Adrenal gland (tissue), 12 donors: ENCODE results near the gene NAA50. TPM values are rescaled to one million over a fixed set of nuclear protein-coding genes. Genes with fewer than 3 reads are reported as not detected.
A peak's percentile ranks its signal among the peaks of the same experiment; 100 is the strongest.

ENCODE experiments used
- DNase-seq, 7 donors: peaks; one replicate each; pipeline ENCODE4 v3.0.0-alpha.2; 2019 to 2020
- H3K27ac ChIP-seq, 5 donors: fragments of 200-600 bp; sonication (generic) in 4 of 5; 1 replicate in 3 of 5; 2 replicates in 2 of 5; pipeline versions ENCODE4 v1.5.1 to v1.8.0; 2016 to 2020; ENCODE audit warnings: mild to moderate bottlenecking in 1 of 5
- H3K27me3 ChIP-seq: fragments of 200-600 bp; 2 replicates; pipeline ENCODE4 v1.8.0; 2021
- H3K36me3 ChIP-seq, 2 donors: fragments of 200-600 bp; replicated peaks in 1 of 2; 1 replicate in 1 of 2; 2 replicates in 1 of 2; pipeline versions ENCODE4 v1.5.1 to v1.8.0; 2018 to 2022
- H3K4me1 ChIP-seq, 2 donors: fragments of 200-600 bp; replicated peaks in 1 of 2; 1 replicate in 1 of 2; 2 replicates in 1 of 2; pipeline versions ENCODE4 v1.5.1 to v1.8.0; 2018 to 2021
- H3K4me3 ChIP-seq, 4 donors: fragments of 200-600 bp; sonication (generic) in 3 of 4; one replicate each; pipeline ENCODE4 v1.5.1; 2016 to 2018
- H3K9me3 ChIP-seq, 3 donors: fragments of 200-600 bp; sonication (generic) in 1 of 3; replicated peaks in 1 of 3; 1 replicate in 2 of 3; 2 replicates in 1 of 3; pipeline versions ENCODE4 v1.5.1 to v1.8.0; 2016 to 2021
- POLR2A ChIP-seq, 2 donors: fragments of 450-650 bp; IDR thresholded peaks; one replicate each; pipeline ENCODE4 v1.6.1; 2017; ENCODE audit warnings: antibody characterized with exemption in 2 of 2, mild to moderate bottlenecking in 2 of 2, moderate library complexity in 1 of 2
- WGBS, 4 donors: extraction: QIAGEN DNeasy Blood & Tissue Kit in 2 of 4; methylation state at CpG; one replicate each; pipeline versions ENCODE4 v1.1.5 to v1.1.7; 2013 to 2017; 5-methylcytosine and 5-hydroxymethylcytosine counted together
- intact Hi-C, 2 donors: fragments of 100-400 bp; cut with DNase I; formaldehyde crosslinking; loops; one replicate each; pipeline versions ENCODE4 v1.14.1 to v1.15.0; 2022 to 2023
- polyA plus RNA-seq, 3 donors: library from polyadenylated mRNA; stranded (reverse); fragments of 200-250 nt in 2 of 3; fragments of 350-450 nt in 1 of 3; fragmentation: Illumina TruSeq in 1 of 3; extraction: RNeasy Lipid Tissue Mini Kit (QIAGEN cat#74804) in 1 of 3; gene quantifications; one replicate each; pipeline ENCODE4 v1.2.3, GENCODE V29; 2013 to 2014
- total RNA-seq, 9 donors: library from RNA; depleted of rRNA in 4 of 9; stranded (reverse); fragments of >200 nt in 4 of 9; fragments of 120-200 nt in 1 of 9; fragmentation: NEBNext Ultra II Directional in 1 of 9; extraction: Animal tissue kit (Norgen Biotek cat#: 25700) in 1 of 9; gene quantifications; one replicate each; pipeline versions ENCODE4 v1.1.0 to v1.2.4, GENCODE V29; 2013 to 2023
- TF ChIP-seq, protein P1 (sequence below), 6 experiments: fragments of 450-650 bp in 4 of 6; fragments of 200-600 bp in 2 of 6; sonication (generic) in 1 of 6; IDR thresholded peaks; 1 replicate in 5 of 6; 2 replicates in 1 of 6; pipeline versions ENCODE4 v1.5.1 to v1.8.0; 2016 to 2021; ENCODE audit warnings: antibody characterized with exemption in 6 of 6, mild to moderate bottlenecking in 2 of 6, moderate library complexity in 1 of 6
- donor health status: healthy with polysubstance abuse.
- donor health status: Bipolar disorder and iron deficiency.
- donor health status: DM: yes; HTN: yes; CAD: no.
- donor health status: DM: no; HTN: no; CAD: no.
- donor health status: DM: no; HTN: no; CAD: no.
- donor health status: DM: yes; HTN: yes; CAD: no.

The NAA50 gene
- total and polyA plus RNA-seq, 12 donors: 17.2 to 233 (median 114) TPM

- Histone ChIP-seq H3K9me3 (no peaks in the 10 kb centered on the region), H3K27me3 (no peaks in the 10 kb centered on the region), H3K36me3 (no peaks in the 10 kb centered on the region), H3K4me3 (no peak overlapping the region), H3K4me1 (no peaks in the 10 kb centered on the region), H3K27ac (no peak overlapping the region)
- intact Hi-C loops: no loop called here
- no peak for DNase-seq
- 93 to 100% (median 98%) methylated on average over 1 of the region's 1 CpG for WGBS, 4 donors
- TF ChIP-seq POLR2A (IDR thresholded peaks at IDR 0.05): no peak
- TF ChIP-seq, protein P1, sequence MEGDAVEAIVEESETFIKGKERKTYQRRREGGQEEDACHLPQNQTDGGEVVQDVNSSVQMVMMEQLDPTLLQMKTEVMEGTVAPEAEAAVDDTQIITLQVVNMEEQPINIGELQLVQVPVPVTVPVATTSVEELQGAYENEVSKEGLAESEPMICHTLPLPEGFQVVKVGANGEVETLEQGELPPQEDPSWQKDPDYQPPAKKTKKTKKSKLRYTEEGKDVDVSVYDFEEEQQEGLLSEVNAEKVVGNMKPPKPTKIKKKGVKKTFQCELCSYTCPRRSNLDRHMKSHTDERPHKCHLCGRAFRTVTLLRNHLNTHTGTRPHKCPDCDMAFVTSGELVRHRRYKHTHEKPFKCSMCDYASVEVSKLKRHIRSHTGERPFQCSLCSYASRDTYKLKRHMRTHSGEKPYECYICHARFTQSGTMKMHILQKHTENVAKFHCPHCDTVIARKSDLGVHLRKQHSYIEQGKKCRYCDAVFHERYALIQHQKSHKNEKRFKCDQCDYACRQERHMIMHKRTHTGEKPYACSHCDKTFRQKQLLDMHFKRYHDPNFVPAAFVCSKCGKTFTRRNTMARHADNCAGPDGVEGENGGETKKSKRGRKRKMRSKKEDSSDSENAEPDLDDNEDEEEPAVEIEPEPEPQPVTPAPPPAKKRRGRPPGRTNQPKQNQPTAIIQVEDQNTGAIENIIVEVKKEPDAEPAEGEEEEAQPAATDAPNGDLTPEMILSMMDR (IDR thresholded peaks at IDR 0.05): no peak
Observed at GRCh38 chr3:113775516-113775915, 29.5 kb upstream of the NAA50 start.

GRCh38 chr3:113773381-113773780 is 27.3 kb upstream of the NAA50 start:
- 76 to 89% (median 87%) methylated on average over 3 of the region's 3 CpGs for WGBS, 4 donors
- Histone ChIP-seq H3K27me3 (no peaks in the 10 kb centered on the region), H3K36me3 (no peaks in the 10 kb centered on the region), H3K4me3 (no peak overlapping the region), H3K4me1 (peaks cover 0 to 4% of the 10 kb centered on the region in 2 donors), H3K9me3 (no peaks in the 10 kb centered on the region), H3K27ac (no peak overlapping the region)
- no peak for DNase-seq
- intact Hi-C loops: no loop called here
- TF ChIP-seq POLR2A (IDR thresholded peaks at IDR 0.05): no peak
- TF ChIP-seq, protein P1 (IDR thresholded peaks at IDR 0.05): no peak

- Histone ChIP-seq H3K4me1 (peaks cover 0 to 4% of the 10 kb centered on the region in 2 donors), H3K4me3 (no peak overlapping the region), H3K27ac (no peak overlapping the region), H3K36me3 (no peaks in the 10 kb centered on the region), H3K9me3 (no peaks in the 10 kb centered on the region), H3K27me3 (no peaks in the 10 kb centered on the region)
- no peak for TF ChIP-seq POLR2A (IDR thresholded peaks at IDR 0.05)
- TF ChIP-seq, protein P1 (IDR thresholded peaks at IDR 0.05): no peak
- DNase-seq: no peak
- intact Hi-C loops: no loop called here
Observed at GRCh38 chr3:113771993-113772392, 25.9 kb upstream of the NAA50 start.

DNA sequence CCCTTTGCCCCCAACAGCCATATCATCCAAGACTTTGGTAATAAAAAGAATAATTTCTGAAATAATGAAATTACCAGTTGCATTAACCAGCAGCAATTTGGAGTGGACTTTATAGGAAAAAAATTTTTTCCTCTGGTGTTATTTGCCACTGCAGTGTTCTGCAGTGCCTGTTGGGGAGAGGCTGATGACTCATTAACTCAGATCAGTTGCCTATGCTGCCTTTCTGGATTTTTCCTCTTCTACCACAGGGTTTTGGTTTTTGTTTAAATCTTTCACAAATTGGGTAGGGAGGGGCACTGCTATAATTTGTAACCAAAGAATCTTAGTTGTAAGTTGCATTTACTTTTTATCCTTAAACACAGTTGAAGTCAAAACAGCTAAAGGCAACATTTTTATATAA is 23.5 kb upstream of the NAA50 start:
- intact Hi-C loops: no loop called here
- peak overlapping the region in 2 of 5 donors; percentile 35 to 44 for H3K27ac ChIP-seq
- H3K4me3 ChIP-seq: no peak overlapping the region
- H3K27me3 ChIP-seq: no peaks in the 10 kb centered on the region
- DNase-seq: peak in 2 of 7 donors; percentile 19 to 31
- H3K4me1 ChIP-seq: peaks cover 0 to 4% of the 10 kb centered on the region in 2 donors
- no peaks in the 10 kb centered on the region for H3K9me3 ChIP-seq
- TF ChIP-seq, protein P1 (IDR thresholded peaks at IDR 0.05): peak in 5 of 6 experiments; percentile 7 to 34 (median 28)
- no peak for TF ChIP-seq POLR2A (IDR thresholded peaks at IDR 0.05)
- no peaks in the 10 kb centered on the region for H3K36me3 ChIP-seq
